SH-SY5Y (cell line): ENCODE measurements around the gene TMEM130.

Experiments
- GATA2 ChIP-seq: IDR thresholded peaks from 2 replicates; pipeline ENCODE4 v1.6.1; 2011; ENCODE audit warnings: mild to moderate bottlenecking, low read depth, low read length
- GATA3 ChIP-seq: IDR thresholded peaks from 2 replicates; pipeline ENCODE4 v1.6.1; 2011; ENCODE audit warnings: low read depth, mild to moderate bottlenecking, low read length, moderate library complexity

- TF ChIP-seq GATA2 (no peak), GATA3 (no peak)
Measured at GRCh38 chr7:98816967-98817710, 52.7 kb downstream of the TMEM130 start.
